Mucosa of rectum (tissue), 2 donors: ENCODE measurements around the gene C1QL2.

Experiments
- H3K27ac ChIP-seq, 2 donors: one replicate each; pipeline ENCODE4 v1.7.0; 2013; ENCODE audit warnings: inconsistent platforms in 2 of 2, low read depth in 2 of 2, low read length in 2 of 2
- H3K27me3 ChIP-seq, 2 donors: one replicate each; pipeline ENCODE4 v1.7.0; 2013; ENCODE audit warnings: low read length in 2 of 2; ENCODE audit not compliant: control insufficient read depth in 2 of 2, insufficient read depth in 2 of 2
- H3K36me3 ChIP-seq, 2 donors: one replicate each; pipeline ENCODE4 v1.7.0; 2013; ENCODE audit warnings: low read length in 2 of 2; ENCODE audit not compliant: control insufficient read depth in 2 of 2, insufficient read depth in 2 of 2
- H3K4me1 ChIP-seq, 2 donors: one replicate each; pipeline ENCODE4 v1.7.0; 2013; ENCODE audit warnings: low read length in 2 of 2, mild to moderate bottlenecking in 1 of 2; ENCODE audit not compliant: control insufficient read depth in 2 of 2, insufficient read depth in 2 of 2
- H3K4me3 ChIP-seq, 2 donors: one replicate each; pipeline ENCODE4 v1.7.0; 2013; ENCODE audit warnings: low read length in 2 of 2
- H3K9ac ChIP-seq, 2 donors: one replicate each; pipeline ENCODE4 v1.7.0; 2013; ENCODE audit warnings: low read length in 2 of 2, low read depth in 1 of 2, mild to moderate bottlenecking in 1 of 2
- H3K9me3 ChIP-seq, 2 donors: one replicate each; pipeline ENCODE4 v1.7.0; 2013; ENCODE audit warnings: low read length in 2 of 2; ENCODE audit not compliant: control insufficient read depth in 2 of 2
- donor health status: healthy.
- donor health status: Normal muscosa, but diverticular disease.

C1QL2 gene

GRCh38 chr2:119144806-119145205 is 13.7 kb downstream of the C1QL2 start:
- Histone ChIP-seq H3K36me3 (no peaks in the 10 kb centered on the region), H3K9ac (no peak overlapping the region), H3K4me3 (no peak overlapping the region), H3K27ac (no peak overlapping the region), H3K9me3 (no peaks in the 10 kb centered on the region), H3K4me1 (no peaks in the 10 kb centered on the region), H3K27me3 (peaks cover 2 to 9% of the 10 kb centered on the region in 2 donors)

GRCh38 chr2:119142824-119143223 is 15.7 kb downstream of the C1QL2 start:
- Histone ChIP-seq H3K4me3 (no peak overlapping the region), H3K9ac (no peak overlapping the region), H3K27me3 (peaks cover 0 to 5% of the 10 kb centered on the region in 2 donors), H3K4me1 (no peaks in the 10 kb centered on the region), H3K9me3 (no peaks in the 10 kb centered on the region), H3K36me3 (no peaks in the 10 kb centered on the region), H3K27ac (no peak overlapping the region)

GRCh38 chr2:119137502-119137901 is 21.0 kb downstream of the C1QL2 start:
- H3K4me3 ChIP-seq = no peak overlapping the region
- peaks cover 0 to 3% of the 10 kb centered on the region in 2 donors for H3K27me3 ChIP-seq
- H3K4me1 ChIP-seq = no peaks in the 10 kb centered on the region
- no peaks in the 10 kb centered on the region for H3K9me3 ChIP-seq
- no peak overlapping the region for H3K27ac ChIP-seq
- no peak overlapping the region for H3K9ac ChIP-seq
- H3K36me3 ChIP-seq = no peaks in the 10 kb centered on the region

GRCh38 chr2:119136872-119137271 is 21.7 kb downstream of the C1QL2 start:
- no peak overlapping the region for H3K4me3 ChIP-seq

GRCh38 chr2:119136093-119136492 is 22.5 kb downstream of the C1QL2 start:
- H3K27me3 ChIP-seq = peaks cover 0 to 6% of the 10 kb centered on the region in 2 donors
- no peaks in the 10 kb centered on the region for H3K4me1 ChIP-seq
- no peaks in the 10 kb centered on the region for H3K9me3 ChIP-seq
- H3K36me3 ChIP-seq = no peaks in the 10 kb centered on the region
- H3K4me3 ChIP-seq = no peak overlapping the region
- H3K9ac ChIP-seq = no peak overlapping the region
- no peak overlapping the region for H3K27ac ChIP-seq

More at GRCh38 chr2:119136872-119137271, 21.7 kb downstream of the C1QL2 start:
- Histone ChIP-seq H3K36me3 (no peaks in the 10 kb centered on the region), H3K27me3 (peaks cover 0 to 6% of the 10 kb centered on the region in 2 donors), H3K9ac (no peak overlapping the region), H3K9me3 (no peaks in the 10 kb centered on the region), H3K27ac (no peak overlapping the region), H3K4me1 (no peaks in the 10 kb centered on the region)

GRCh38 chr2:119134775-119135174 is 23.8 kb downstream of the C1QL2 start:
- no peak overlapping the region for H3K9ac ChIP-seq
- H3K36me3 ChIP-seq = no peaks in the 10 kb centered on the region
- H3K4me1 ChIP-seq = no peaks in the 10 kb centered on the region
- peaks cover 10 to 11% of the 10 kb centered on the region in 2 donors for H3K27me3 ChIP-seq
- no peak overlapping the region for H3K27ac ChIP-seq
- no peaks in the 10 kb centered on the region for H3K9me3 ChIP-seq
- H3K4me3 ChIP-seq = no peak overlapping the region

GRCh38 chr2:119126650-119127049 is 31.9 kb downstream of the C1QL2 start:
- Histone ChIP-seq H3K27ac (no peak overlapping the region), H3K27me3 (peaks cover 12 to 20% of the 10 kb centered on the region in 2 donors), H3K36me3 (no peaks in the 10 kb centered on the region), H3K9me3 (no peaks in the 10 kb centered on the region), H3K4me1 (no peaks in the 10 kb centered on the region), H3K4me3 (no peak overlapping the region), H3K9ac (no peak overlapping the region)

GRCh38 chr2:119123389-119123788 is 35.2 kb downstream of the C1QL2 start:
- H3K36me3 ChIP-seq = no peaks in the 10 kb centered on the region
- H3K27ac ChIP-seq = no peak overlapping the region
- no peak overlapping the region for H3K4me3 ChIP-seq
- no peaks in the 10 kb centered on the region for H3K4me1 ChIP-seq
- no peaks in the 10 kb centered on the region for H3K9me3 ChIP-seq
- H3K9ac ChIP-seq = no peak overlapping the region
- H3K27me3 ChIP-seq = peaks cover 6 to 8% of the 10 kb centered on the region in 2 donors

- Histone ChIP-seq H3K4me3 (no peak overlapping the region), H3K27ac (no peak overlapping the region), H3K4me1 (no peaks in the 10 kb centered on the region), H3K36me3 (no peaks in the 10 kb centered on the region), H3K9ac (no peak overlapping the region), H3K9me3 (no peaks in the 10 kb centered on the region), H3K27me3 (peaks cover under 1 to 5% of the 10 kb centered on the region in 2 donors)
These were observed 35.9 kb downstream of the C1QL2 start for GRCh38 chr2:119122663-119123062.

GRCh38 chr2:119119999-119120756 is 38.4 kb downstream of the C1QL2 start:
- no peak overlapping the region for H3K9ac ChIP-seq
- H3K27ac ChIP-seq = no peak overlapping the region
- no peaks in the 10 kb centered on the region for H3K36me3 ChIP-seq
- H3K27me3 ChIP-seq = peaks cover 0 to 4% of the 10 kb centered on the region in 2 donors
- no peak overlapping the region for H3K4me3 ChIP-seq
- H3K4me1 ChIP-seq = no peaks in the 10 kb centered on the region
- H3K9me3 ChIP-seq = no peaks in the 10 kb centered on the region
